ENCODE data around the gene ATF1.

DNA sequence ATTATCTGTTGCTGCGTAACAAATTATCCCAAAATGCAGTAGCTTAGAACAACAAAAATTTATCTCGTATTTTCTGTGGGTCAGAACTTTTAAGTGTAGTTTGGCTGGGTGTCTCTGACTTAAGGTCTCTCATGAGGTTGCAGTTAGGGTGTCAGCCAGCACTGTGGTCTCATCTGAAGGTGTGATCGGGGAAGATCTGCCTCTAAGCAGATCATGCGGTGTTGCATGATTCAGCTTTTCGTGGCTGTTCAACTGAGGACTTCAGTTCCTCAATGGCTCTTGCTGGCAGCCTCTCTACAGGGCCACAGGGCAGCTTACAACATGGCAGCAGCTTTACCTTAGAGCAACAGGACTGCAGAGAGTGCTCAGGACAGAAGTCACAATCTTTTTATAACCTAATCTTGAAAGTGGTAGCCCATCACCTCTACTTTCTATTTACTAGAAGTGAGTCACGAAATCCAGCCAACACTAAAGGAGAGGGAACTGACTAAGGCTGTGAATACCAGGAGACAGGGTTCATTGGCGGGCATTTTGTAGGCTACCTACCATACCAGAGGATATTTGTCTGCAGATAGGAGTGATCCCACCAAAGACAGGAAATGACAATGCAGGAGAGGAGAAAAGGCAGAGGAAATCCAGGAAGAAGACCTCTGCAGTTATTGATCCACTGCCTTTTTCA lies 77.0 kb downstream of the ATF1 start:
- TF ChIP-seq CTCF (IDR thresholded peaks at IDR 0.05; ENCODE audit: low read depth, low read length) (no peak), POLR2A (IDR thresholded peaks at IDR 0.05; ENCODE audit: extremely low read depth, insufficient read length) (no peak), MYC (IDR thresholded peaks at IDR 0.05; ENCODE audit: low read depth, low read length) (no peak), MAX (IDR thresholded peaks at IDR 0.05; ENCODE audit: low read depth, low read length) (no peak)

All from NB4 (cell line).